Measurements from ENCODE around the gene ISOC2.

GRCh38 chr19:55490478-55491432 lies 29.3 kb upstream of the ISOC2 start:
- TF ChIP-seq EZH2phosphoT487 (IDR thresholded peaks at IDR 0.05; ENCODE audit: low read depth, severe bottlenecking, unreplicated experiment), result no peak
- TF ChIP-seq, protein P1, sequence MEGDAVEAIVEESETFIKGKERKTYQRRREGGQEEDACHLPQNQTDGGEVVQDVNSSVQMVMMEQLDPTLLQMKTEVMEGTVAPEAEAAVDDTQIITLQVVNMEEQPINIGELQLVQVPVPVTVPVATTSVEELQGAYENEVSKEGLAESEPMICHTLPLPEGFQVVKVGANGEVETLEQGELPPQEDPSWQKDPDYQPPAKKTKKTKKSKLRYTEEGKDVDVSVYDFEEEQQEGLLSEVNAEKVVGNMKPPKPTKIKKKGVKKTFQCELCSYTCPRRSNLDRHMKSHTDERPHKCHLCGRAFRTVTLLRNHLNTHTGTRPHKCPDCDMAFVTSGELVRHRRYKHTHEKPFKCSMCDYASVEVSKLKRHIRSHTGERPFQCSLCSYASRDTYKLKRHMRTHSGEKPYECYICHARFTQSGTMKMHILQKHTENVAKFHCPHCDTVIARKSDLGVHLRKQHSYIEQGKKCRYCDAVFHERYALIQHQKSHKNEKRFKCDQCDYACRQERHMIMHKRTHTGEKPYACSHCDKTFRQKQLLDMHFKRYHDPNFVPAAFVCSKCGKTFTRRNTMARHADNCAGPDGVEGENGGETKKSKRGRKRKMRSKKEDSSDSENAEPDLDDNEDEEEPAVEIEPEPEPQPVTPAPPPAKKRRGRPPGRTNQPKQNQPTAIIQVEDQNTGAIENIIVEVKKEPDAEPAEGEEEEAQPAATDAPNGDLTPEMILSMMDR (IDR thresholded peaks at IDR 0.05; ENCODE audit: poor library complexity), result no peak

All from hepatocyte (in vitro differentiated cells).